Measurements from ENCODE around the gene OR2W3.

OR2W3 gene

DNA sequence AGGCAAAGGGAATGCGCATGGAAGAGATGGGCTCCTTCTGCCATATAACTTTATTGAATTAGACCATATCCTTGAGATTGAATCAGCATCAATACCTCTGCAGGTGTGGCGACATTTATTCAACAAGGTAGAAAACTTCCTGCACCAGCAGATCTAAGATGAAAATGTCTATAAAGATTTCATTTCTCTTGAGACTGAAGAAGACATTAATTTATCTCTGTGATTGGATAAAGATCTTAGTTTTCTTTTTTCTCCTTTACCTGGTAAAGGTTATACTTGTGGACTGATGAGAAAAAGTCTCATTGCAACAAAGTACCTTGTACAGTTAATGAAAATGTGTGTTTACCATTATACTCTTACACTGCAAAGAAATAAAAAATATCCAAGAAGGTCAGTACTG lies 24.6 kb downstream of the OR2W3 start, which contains the start of gene OR2T8:
Gene OR2T8, plus strand, starts transcription at position 301 of the 400 bp plus-strand sequence. CDS start 766 bp downstream, outside the sequence.
- no peak for DNase-seq (ENCODE audit: low read depth)

DNA sequence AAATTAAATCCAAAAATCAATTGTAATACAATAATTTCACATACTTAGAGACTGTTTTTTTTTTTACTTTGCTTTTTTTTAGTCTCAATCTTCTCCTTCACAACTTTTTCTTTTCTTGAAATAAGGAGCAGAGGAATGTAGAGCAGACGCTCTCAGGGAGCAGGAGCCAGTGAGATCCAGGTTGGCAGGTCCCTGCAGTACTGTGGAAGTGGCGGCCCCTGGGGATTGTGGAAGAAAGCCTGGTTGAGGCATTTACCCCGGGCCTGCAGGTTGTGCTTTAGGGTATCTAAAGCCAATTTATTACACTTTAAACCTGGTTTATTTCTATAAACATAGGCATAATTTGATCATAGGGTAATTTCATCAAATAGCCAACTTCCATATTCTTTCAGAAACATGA lies 28.6 kb downstream of the OR2W3 start:
- DNase-seq (ENCODE audit: low read depth), result no peak

DNA sequence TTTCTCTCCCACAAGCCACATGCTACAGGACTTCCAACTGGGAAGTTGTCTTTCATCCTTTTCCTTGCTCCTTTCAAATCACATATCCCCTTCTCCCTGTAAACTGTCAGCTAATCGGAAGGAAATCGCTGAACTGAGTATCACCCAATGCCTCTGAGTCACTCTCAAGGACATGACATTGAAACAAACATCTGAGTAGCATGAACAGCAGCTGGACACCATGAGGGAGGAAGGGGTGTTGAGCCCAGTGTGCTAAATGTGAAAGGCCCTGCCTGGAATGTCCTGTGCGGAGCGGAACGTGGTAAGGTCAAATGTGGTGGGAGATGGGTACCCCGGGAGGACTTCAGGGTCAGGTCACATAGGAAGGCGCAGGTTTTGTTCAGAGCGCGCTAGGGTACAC lies 29.5 kb downstream of the OR2W3 start, which contains the start of gene OR2AJ1:
Gene OR2AJ1, plus strand, starts transcription at position 22 of the 400 bp plus-strand sequence. CDS start 8,880 bp downstream, outside the sequence.
- no peak for DNase-seq (ENCODE audit: low read depth)

DNA sequence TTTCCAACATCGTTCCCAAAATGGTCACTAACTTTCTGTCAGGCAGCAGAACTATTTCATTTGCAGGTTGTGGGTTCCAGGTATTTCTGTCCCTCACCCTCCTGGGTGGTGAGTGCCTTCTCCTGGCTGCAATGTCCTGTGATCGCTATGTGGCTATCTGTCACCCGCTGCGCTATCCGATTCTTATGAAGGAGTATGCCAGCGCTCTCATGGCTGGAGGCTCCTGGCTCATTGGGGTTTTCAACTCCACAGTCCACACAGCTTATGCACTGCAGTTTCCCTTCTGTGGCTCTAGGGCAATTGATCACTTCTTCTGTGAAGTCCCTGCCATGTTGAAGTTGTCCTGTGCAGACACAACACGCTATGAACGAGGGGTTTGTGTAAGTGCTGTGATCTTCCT lies 38.6 kb downstream of the OR2W3 start:
- no peak for DNase-seq (ENCODE audit: low read depth)

DNA sequence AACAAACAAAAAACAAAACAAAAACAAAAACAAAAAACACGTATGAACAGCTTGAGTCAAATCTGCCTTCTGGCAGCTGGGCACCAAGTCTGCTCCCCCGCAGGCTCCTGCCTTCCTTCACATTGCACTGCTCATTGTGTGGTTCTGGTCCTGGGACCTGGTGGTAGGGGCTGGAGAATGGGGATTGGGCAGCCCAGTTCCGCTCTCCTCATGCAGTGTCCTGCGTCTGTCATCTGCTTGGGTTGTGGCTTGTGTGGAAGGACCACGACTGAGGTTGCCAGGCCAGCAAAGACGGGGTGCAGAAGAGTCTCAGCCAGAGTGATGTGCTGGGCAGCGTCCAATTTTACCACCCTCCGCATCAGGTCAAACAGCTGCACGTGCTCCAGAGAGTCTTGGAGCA lies 40.4 kb downstream of the OR2W3 start:
- no peak for DNase-seq (ENCODE audit: low read depth)

DNA sequence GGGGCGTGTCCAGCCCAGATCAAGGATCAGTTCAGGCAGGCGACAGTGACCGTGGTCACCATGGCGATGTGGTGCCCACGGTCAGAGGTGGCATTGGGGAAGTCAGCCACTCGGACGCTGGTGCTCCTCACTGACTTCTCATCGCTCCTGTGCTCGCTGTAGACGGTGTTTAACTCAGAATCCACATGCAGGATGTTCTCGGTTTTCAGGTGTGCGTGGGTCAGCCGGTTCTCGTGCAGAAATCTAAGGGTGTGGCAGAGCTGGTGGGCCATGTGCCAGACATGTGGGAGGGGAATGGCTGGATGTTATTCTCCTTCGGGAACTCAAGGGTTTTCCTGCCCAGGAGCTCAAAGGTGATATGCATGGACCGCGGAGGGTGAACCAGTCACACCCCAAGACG lies 41.0 kb downstream of the OR2W3 start:
- no peak for DNase-seq (ENCODE audit: low read depth)

- DNase-seq (ENCODE audit: low read depth), result peak; percentile 88
These were observed 41.8 kb downstream of the OR2W3 start for GRCh38 chr1:247936965-247937734.

DNA sequence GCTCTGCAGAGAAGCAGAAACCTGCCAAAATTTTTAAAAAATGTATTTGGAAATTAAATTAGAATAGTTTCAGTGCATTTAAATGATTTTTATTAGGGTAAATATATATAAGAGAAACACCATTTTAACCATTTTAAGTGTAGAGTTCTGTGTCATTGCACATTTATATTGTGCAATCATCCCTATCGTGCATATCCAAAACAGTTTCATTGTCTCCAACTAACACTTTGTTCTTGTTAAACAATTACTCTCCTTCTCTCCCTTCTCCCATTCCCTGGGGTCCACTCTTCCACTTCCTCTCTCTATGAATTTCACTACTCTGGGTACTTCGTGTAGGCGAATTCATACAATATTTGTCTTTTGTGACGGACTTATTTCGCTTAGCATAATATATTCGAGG lies 47.2 kb downstream of the OR2W3 start:
- no peak for DNase-seq (ENCODE audit: low read depth)
